HG03565 (cell line): ENCODE measurements around the gene THOC5.
"Not testable (repeated sequence)": the region's sequence is repeated elsewhere in the genome, so short reads cannot be mapped to it uniquely, and the experiment has no call there.

Source experiments
- ATAC-seq: cut with Tn5 transposase; IDR thresholded peaks from one replicate; pipeline ENCODE4 v1.9.1; 2021; ENCODE audit warnings: mild to moderate bottlenecking, moderate library complexity; ENCODE audit not compliant: unreplicated experiment

The THOC5 gene

GRCh38 chr22:29563652-29564460 lies 10.3 kb upstream of the THOC5 start:
- no peak for ATAC-seq

- ATAC-seq = no peak
These were observed 6.3 kb upstream of the THOC5 start for GRCh38 chr22:29559853-29560252.

GRCh38 chr22:29559030-29559429 lies 5.5 kb upstream of the THOC5 start:
- no peak for ATAC-seq

GRCh38 chr22:29555065-29555644 lies 1.6 kb upstream of the THOC5 start:
- no peak for ATAC-seq

GRCh38 chr22:29552357-29552756 lies 1.2 kb downstream of the THOC5 start:
- ATAC-seq = not testable (repeated sequence)

- ATAC-seq = no peak
These were observed 3.6 kb downstream of the THOC5 start for GRCh38 chr22:29550005-29550404.

- ATAC-seq = not testable (repeated sequence)
These were observed 8.5 kb downstream of the THOC5 start for GRCh38 chr22:29545045-29545444.

GRCh38 chr22:29541845-29542244 lies 11.7 kb downstream of the THOC5 start:
- ATAC-seq = no peak

GRCh38 chr22:29539105-29539504 lies 14.5 kb downstream of the THOC5 start:
- no peak for ATAC-seq

- no peak for ATAC-seq
These were observed 17.1 kb downstream of the THOC5 start for GRCh38 chr22:29536411-29536810.

GRCh38 chr22:29531419-29531818 lies 22.1 kb downstream of the THOC5 start:
- no peak for ATAC-seq

GRCh38 chr22:29530716-29531115 lies 22.8 kb downstream of the THOC5 start:
- ATAC-seq = no peak

- no peak for ATAC-seq
These were observed 25.4 kb downstream of the THOC5 start for GRCh38 chr22:29528144-29528543.

- ATAC-seq = no peak
These were observed 28.9 kb downstream of the THOC5 start for GRCh38 chr22:29524442-29525191.

- ATAC-seq = no peak
These were observed 29.8 kb downstream of the THOC5 start for GRCh38 chr22:29523761-29524160.

GRCh38 chr22:29521526-29521925 lies 32.0 kb downstream of the THOC5 start:
- no peak for ATAC-seq

- no peak for ATAC-seq
These were observed 32.7 kb downstream of the THOC5 start for GRCh38 chr22:29520851-29521250.

- no peak for ATAC-seq
These were observed 33.6 kb downstream of the THOC5 start for GRCh38 chr22:29519996-29520395.

GRCh38 chr22:29518427-29518826 lies 35.1 kb downstream of the THOC5 start:
- ATAC-seq = no peak

- ATAC-seq = no peak
These were observed 36.2 kb downstream of the THOC5 start for GRCh38 chr22:29517215-29517908.

GRCh38 chr22:29512031-29512430 lies 41.5 kb downstream of the THOC5 start:
- no peak for ATAC-seq
